HG03460 (cell line): ENCODE measurements around the gene ASPDH.

ENCODE experiments used
- ATAC-seq: cut with Tn5 transposase; IDR thresholded peaks from one replicate; pipeline ENCODE4 v1.9.1; 2021; ENCODE audit not compliant: unreplicated experiment

The ASPDH gene

DNA sequence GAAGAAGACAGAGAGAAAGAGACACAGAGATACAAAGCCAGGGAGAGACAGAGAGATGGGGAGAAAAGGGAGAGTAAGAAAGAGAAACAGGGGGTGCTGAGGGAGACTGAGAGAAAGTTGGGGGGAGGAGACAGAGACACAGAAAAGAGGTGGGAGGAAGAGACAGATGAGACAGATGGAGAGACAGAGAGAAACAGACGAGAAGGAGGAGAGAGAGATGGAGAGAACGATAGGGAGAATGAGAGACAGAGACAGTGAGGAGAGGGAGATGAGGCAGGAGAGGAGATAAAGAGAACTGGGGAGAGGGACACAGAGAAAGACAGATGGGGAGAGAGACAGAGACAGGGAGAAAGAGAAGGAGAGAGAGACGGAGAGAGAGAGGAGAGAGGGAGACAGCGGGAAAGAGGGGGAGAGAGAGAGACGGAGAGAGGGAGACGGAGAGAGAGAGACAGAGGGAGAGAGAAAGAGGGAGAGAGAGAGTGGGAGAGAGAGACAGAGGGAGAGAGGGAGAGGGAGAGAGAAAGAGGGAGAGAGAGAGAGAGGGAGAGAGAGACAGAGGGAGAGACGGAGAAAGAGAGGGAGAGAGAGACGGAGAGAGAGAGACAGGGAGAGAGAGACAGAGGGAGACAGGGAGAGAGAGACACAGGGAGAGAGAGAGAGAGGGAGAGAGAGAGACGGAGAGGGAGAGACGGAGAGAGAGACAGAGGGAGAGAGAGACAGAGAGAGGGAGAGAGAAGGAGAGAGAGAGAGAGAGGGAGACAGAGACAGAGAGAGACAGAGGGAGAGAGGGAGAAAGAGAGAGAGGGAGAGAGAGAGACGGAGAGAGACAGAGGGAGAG lies 15.3 kb downstream of the ASPDH start:
- no peak for ATAC-seq

DNA sequence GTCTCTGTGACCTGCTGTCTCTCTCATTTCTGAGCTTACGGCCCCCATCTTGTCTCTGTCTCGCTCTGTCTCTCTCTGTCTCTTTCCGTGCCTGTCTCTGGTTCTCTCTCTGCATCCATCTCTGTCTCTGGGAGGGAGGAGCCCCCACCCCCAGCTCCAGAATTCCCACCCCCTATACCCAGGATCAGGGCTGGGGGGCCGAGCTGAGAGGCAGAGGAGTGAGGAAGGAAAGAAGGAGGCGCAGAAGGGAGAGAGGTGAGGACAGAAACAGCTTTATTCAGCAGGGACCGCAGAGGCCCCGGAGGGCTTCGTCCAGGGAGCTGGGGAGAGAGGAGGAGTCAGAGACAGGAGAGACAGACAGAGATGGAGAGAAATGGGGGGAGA lies 16.7 kb downstream of the ASPDH start:
- ATAC-seq: no peak

DNA sequence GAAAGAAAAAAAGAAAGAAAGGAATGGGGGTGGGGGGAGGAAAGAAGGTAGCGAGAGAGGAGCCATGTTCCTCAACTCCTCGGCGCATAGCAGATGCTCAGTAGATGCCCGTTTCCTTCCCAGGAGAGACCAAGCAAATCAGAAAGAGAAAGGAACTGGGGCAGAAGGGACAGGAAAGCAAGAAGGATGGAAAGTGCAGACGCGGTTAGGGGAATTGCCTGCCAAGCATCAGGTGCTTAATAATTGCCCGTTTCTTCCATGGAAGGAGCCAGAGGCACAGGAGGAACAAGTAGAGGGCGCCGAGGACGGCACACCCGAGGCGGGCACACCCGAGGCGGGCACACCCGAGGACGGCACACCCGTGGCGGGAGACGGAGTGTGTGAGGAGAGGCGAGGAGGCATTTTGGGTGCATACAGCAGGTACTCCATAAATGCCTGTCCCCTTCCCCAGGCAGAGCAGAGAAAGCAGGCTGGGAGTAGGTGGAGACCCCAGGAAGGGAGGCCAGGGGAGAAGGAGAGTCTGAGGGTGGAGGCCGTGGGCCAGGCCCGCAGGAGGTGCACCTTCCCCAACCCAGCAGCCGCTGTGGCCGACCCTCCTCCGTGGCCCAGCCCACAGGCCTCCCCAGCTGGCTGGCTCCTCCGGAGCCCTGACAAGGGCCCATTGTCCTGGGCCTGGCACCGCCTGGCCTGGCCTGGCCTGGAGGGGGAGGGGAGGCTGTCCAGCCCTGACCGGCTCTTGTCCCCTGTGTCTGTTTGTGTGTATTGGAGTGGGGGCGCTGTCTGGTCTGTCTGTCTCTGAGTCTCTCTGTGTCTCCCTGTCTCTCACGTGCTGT lies 17.3 kb downstream of the ASPDH start:
- no peak for ATAC-seq

DNA sequence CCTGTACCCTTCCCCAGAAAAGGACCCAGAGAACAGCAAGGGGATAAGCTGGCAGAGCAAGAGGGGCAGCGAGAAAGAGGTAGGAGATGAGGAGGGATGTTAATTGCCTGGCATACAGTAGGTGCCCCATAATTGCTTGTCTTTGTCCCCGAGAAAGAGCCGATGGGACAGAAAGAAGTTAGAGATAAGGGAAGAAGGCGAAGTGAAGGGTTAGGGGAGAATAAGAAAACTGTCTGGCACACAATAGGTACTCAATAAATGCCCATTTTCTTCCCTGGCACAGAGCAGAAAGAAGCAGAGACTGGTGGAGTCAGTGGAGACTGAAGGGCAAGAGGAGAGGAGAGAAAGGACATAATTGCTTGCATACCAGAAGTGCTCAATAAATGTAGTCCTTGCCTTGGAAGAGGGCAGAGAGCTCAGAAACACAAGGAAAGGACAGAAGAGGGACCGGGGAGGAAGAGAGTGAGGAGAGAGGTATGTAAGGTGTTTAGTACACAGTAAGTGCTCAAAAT lies 18.6 kb downstream of the ASPDH start:
- no peak for ATAC-seq

DNA sequence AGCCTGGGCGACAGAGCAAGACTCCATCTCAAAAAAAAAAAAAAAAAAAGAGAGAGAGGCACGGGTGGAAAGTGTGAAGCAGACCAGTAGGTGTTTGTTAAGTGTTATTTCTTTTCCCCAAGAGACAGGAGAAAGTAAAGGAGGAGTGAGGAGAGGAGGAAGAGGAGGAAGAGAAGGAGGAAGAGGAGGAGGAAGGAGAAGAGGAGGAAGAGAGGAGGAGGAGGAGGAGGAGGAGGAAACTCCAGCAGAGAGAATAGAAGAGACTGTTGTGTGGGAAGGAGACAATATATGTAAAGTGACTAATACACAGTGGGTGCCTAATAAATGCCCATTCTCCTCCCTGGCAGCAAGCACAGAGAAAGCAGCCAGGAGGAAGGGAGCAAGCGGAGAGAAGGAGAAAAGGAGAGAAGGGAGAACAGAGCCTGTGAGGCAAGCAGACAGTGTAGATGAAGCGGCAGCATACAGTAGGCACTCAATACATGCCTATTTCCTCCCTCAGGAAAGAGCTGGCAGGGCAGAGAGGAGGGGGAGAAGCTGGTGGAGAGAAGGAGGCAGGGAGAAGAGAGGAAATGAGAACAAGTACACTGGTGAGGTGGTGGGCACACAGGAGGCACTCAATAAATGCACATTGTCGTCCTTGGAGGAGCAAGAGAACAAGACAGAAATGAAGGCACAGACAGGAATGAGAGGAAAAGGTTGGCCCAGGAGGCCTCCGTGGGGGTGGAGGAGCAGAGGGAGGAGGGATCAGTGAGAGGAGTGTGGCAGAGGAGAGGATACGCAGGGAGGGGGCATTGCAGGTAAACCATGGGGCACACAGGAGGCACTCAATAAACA lies 19.3 kb downstream of the ASPDH start:
- no peak for ATAC-seq

DNA sequence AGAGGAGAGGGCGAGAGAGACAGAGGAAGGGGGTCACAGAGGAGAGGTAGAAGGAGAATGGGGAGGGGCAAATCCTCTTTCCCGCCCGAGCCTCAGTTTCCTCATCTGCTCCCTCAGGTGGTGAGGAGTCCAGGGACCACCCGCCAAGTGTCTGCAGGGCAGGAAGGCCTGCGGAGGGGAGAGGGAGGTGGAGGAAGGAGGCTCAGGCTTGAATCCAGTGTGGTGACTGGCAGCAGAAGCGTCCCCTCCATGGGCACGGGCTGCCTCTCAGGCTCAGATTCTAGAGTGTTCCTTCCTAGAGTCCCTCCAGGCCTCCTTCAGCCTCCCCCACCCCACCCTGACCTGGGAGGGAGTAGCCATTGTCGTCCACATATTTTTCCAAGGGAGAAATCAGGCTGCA lies 20.5 kb downstream of the ASPDH start:
- ATAC-seq: no peak

DNA sequence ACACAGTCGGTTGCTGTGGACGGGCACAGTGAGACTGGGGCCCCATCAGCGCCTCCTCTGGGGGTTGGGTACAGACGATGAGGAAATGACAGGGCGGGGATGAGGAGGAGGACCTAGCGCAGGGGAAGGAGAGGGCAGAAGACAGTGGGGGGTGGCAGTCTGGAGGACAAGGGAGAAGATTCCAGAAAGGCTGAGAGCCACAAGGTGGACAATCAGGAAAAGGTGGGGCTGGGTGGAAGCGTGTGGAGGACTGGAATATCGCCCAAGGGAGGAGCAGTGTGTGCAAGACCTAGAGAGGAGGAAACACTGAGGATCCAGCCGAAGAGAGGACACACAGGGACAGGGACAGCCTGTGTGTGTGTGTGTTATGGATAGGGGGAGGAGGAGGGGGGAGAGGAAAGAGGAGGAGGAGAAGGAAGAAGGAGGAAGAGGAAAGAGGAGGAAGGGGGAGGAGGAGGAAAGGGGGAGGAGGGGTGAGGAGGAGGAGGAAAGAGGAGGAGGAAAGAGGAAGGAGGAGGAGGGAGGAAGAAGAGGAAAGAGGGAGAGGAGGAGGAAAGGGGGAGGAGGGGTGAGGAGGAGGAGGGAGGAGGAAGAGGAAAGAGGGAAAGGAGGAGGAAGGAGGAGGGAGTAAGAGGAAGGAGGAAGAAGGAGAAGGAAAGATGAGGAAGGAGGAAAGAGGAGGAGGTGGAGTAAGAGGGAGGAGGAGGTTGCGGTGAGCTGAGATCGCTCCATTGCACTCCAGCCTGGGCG lies 21.2 kb downstream of the ASPDH start:
- no peak for ATAC-seq

DNA sequence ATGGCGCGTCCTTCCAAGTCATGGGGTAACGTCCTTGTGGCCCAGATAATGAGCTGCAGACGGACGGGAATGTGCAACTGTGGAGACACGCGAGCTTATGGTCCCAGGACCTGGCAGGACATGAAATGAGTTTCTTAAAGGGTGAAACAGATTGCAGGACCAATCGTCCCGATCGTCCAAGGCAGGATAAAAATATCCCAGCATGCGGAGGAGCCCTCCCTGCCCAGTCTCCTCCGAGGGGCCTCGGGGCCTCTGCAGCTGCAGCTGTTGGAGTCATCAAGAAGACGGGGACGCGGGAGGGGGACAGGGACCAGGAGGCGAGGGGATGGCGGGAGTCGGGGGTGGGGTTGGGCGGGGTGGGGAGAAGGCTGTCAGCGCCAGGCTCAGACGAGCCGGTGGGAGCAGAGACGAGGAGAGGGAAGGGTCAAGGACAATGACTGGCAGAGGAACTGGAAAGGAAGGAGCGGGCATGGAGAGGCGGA lies 22.7 kb downstream of the ASPDH start:
- ATAC-seq: no peak

DNA sequence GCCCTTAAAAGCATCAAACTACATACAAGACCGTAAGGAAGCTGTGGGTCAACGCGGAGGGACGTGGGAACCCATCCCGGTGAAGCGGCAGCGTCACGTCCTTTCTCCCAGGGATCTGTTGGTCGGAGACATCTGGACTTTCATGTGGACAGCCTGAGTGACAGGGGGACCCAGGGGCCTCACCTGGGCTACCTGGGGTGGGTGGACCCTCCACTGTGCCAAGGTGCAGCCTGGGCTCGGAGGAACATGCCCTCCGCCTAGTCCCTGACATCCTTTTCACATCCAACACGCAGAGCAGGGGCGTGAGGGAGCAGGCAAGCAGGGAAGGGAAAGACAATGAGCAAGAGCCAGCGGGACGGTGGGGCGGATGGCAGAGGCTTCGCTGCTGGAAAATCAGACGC lies 23.3 kb downstream of the ASPDH start:
- no peak for ATAC-seq

DNA sequence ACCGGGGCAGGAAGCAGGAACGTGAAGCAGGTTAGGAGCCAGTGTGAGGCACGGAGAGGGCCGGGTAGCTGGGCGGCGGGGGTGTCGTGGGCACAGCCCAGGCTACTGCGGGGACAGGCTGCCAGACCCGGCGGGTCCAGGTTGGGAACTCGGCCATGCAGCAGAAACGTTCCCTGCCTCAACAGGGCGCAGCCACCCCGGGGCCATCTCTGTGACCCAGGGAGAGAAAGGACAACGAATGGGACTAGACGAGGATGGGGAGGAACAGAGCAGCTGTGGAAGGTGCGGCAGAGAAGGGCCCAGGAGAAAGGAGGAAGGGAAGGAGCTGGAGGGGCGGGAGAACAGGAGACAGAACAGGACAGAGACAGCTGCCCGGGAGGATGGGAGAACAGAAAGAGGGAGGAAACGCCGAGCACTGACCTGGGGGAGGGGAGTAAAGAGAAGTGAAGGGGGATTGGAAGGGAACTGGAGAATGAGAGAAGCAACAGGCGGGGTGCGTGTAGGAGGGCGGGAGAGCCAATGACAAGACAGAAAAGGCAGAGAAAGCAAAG lies 24.2 kb downstream of the ASPDH start:
- no peak for ATAC-seq

DNA sequence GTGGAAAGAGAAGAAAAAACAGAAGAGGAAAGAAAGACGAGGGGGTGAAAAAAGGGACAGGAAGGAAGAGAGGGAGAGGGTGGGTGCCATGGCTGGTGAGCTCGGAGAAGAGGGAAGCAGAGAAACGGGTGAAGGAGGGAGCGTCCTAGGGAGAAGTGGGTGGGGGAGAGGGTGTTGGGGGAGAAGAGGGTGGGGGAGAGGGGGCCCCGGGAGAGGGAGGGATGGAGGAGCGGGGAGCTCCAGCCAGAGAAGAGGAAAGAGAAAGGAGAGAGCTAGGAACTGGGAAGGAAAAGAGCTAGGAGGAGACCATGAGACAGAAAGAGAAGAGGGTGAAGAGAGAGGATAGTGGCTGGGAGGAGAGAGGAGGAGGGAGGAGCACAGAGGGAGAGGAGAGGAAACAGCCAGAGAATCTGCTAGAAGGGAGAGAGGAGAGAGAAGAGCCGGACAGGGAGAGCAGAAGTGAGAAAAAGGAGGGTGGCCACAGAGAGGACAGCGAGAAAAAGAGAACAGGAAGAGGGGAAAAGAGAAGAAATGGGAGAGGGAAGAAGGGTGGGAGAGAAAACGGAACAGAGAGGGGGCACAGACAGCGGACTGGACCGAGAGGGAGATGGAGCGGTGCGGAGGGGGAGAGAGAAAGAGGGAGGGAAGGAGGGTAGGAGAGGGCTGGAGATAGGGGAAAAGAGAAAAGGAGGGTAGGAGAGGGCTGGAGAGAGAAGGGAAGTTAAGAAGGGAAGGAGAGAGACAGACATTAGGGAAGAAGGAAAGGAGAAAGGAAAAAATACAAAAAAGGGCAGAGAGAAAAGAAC lies 25.1 kb downstream of the ASPDH start:
- no peak for ATAC-seq

DNA sequence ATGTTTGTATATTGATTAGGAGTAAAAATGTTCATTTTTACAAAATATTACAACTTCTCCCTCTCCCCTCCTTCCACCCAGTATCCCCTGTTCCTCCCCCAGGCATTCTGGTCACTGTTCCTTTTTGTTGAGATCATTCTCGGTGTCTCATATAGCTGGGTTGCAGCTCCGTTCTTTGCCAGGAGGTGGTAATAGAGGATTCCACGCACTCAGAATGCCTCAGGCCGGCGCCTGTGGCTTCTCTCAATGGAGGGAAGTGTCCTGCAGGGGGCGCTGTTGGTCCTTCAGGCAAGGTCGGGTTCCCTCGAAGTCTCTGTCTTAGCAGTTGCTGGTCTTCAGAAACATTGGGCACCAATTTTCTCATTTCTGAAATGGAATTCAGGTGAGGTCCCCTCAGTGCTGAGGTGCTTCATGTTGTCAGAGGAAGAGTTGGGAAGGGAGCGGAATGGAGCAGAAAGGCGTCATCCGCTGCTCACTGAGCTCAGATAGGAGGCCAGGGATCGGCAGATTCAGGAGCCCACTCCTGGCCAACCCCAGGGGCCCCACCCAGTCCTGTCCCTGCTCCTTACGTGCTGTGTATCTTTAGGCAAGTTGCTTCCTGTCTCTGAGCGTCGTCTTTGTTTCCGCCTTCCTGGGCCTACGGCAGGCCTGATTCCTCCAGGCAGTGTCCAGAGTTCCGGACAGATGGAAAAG lies 26.7 kb downstream of the ASPDH start:
- ATAC-seq: no peak

DNA sequence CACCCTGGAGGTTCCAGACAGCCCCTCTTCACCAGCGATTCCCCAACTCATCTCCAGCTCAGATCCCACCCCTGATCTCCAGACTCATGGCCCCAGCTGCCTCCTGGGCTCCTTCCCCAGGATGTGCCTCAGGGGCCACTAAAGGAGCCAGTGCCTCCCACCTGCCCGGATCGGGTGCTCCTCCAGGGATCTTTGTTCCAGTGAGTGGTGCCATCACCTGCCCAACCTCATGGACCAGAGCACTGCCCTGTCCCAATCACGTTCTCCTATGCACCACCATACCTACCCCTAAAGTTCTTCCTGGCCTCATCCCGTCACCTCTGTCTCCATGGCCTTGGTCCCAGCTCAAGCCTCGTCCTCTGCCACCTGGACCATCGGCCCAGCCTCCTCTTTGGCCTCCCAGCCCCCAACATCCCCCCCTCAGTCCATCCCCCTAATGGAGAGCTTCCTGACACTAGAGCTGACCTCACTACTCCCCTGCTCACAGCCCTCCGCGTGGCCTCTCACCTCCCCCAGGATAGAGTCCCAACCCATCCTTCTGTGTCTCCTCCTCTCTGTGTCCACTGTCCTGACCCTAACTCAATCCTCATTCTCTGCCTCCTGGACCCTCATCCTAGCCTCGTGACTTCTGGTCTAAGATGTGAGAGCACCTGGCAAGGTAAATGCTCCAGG lies 28.3 kb downstream of the ASPDH start:
- no peak for ATAC-seq

DNA sequence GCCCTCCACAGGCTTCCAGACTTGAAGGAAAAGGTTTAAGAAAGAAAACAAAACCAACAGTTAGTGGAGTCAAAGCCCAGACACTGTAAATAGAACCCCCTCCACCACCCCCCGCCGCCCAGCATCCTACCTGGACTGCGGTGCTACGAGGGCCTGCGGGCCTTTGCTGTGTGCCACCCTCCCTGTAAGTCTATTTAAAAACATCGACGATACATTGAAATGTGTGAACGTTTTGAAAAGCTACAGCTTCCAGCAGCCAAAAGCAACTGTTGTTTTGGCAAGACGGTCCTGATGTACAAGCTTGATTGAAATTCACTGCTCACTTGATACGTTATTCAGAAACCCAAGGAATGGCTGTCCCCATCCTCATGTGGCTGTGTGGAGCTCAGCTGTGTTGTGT lies 30.8 kb downstream of the ASPDH start:
- no peak for ATAC-seq

DNA sequence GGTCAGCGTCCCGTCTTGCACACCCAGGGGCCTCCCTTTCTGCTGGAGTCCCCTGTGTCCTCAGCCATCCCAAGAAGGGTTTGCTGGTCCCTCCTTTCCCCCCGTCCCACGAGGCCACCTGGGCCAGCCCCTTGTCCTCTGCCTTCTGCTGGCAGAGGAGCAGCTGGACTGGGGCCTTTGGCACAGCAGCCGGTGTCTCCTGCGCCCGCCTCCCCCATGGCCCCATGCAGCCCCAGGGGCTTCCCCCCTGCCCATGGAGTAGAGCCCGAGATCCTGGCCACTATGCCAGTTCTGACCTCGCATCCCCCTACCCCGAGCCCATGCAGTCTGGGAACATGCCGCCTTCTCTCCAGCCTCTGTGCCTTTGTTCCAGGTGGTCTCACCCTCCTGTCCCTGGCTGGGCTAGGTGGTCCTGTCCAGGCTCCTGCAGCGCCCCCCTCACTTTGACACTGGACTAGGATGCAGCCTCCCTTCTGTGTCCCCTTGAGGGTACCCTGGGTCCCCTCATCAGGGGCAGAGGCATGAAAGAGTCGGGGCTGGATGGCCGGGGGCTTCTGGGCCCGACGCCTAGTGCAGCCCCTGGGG lies 31.4 kb downstream of the ASPDH start:
- ATAC-seq: no peak

DNA sequence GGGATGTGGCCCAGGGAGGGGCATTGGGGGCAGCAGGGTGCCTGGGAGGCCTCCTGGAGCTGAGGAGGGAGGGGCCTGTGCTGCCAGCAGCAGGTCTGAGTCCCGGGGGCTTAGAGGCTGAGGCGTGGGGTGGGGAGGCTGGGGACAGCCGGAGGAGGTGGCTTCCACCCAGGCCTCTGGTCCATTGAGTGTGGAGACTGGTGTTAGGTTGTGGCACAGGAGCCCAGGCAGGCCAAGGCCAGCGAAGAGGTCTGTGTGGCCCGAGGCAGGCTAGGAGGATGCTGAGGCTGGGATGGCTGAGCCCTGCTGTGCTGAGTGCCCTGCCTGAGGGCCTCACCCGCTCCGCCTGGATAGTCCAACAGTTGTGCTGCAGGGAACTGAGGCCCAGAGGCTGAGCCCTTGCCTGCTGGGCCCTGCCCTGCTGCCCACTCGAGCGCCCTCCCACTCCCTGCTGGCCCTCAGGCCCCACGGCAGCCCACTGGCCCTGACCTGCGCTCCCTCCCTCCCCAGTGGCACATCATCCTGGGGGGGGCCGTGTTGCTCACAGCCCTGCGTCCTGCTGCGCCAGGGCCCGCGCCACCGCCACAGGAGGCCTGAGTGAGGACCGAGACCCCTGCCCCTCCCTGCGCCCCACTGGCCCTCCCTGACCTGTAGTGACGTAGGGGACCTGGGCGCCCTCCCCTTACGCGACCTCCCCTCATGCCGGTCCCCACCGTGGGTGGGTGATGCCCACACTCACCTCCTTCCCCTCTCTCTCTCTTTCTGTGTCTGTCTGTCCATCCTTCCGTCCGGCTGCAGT lies 32.2 kb downstream of the ASPDH start:
- no peak for ATAC-seq
